Measurements from ENCODE around the gene ZC3H15.
"Not testable (repeated sequence)": the region's sequence is repeated elsewhere in the genome, so short reads cannot be mapped to it uniquely, and the experiment has no call there.

The ZC3H15 gene

DNA sequence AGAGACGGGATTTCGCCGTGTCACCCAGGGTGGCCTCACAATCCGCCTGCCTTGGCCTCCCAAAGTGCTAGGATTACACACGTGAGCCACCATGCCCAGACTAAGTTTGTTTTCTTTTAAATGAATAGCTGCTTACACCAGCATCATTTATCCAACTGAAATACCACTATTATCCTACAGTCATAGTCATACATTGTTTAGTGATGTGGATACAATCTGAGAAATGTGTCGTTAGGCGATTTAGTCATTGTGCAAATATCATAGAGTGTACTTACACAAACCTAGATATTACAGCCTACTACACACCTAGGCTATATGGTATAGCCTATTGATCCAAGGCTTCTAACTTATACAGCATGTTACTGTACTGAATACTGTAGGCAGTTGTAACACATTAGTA, 10.3 kb downstream of the ZC3H15 start:
- DNase-seq = no peak

GRCh38 chr2:186497928-186498327, 11.9 kb downstream of the ZC3H15 start:
- DNase-seq = no peak

DNA sequence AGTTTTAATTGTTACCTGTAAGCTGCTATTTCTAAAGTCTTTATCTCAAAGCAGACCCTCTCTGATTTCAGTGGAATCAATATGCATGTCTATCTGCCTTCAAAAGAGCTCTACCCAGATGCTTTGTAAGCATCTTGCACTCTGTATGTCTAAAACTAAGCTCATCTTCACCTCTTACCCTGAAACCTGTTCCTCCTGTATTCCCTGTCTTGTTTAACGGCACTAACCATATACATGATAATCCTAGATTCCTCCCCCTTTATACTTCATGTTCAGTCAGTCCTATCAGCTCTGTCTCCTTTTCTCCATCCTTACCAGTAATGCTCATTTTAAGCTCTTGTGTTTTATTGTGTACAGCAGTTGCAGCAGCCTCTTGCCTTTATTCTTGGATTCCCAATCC, 12.8 kb downstream of the ZC3H15 start:
- DNase-seq = no peak

DNA sequence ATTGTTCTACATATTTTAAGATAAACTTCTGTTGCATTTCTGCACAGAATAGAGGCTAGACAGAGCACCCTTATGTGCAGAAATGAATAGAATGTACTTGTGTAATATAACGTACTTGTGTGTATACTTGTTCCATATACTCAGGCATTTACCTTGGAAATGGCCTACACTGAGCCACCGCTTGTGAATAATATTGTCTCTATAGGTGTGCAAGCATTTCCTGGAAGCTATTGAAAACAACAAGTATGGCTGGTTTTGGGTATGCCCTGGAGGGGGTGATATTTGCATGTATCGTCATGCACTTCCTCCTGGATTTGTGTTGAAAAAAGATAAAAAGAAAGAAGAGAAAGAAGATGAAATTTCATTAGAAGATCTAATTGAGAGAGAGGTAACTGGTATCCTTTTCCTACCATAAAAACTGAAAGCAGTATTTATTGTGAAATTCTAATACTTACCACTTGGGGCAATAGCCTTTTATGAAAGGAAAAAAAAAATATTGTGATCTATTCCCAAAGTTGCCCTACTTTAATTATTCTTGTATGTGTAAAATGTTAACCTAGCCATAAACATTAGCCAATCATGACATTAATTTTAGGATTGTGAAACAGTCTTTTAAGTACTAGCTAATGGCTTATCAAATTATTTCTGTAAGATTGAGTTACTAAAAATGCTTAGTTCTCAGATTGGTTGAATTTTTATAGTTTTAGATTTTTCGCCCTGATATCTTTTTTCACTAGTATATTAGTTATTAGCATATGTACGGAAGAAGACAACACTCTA, 18.0 kb downstream of the ZC3H15 start:
- DNase-seq = no peak

GRCh38 chr2:186508263-186508662, 22.2 kb downstream of the ZC3H15 start:
- DNase-seq = no peak

GRCh38 chr2:186515376-186515775, 29.3 kb downstream of the ZC3H15 start:
- DNase-seq = no peak

- no peak for DNase-seq
These were observed 30.3 kb downstream of the ZC3H15 start for GRCh38 chr2:186516396-186516795.

- no peak for DNase-seq
These were observed 31.0 kb downstream of the ZC3H15 start for GRCh38 chr2:186517090-186517489.

GRCh38 chr2:186518291-186518690, 32.2 kb downstream of the ZC3H15 start:
- DNase-seq = no peak

DNA sequence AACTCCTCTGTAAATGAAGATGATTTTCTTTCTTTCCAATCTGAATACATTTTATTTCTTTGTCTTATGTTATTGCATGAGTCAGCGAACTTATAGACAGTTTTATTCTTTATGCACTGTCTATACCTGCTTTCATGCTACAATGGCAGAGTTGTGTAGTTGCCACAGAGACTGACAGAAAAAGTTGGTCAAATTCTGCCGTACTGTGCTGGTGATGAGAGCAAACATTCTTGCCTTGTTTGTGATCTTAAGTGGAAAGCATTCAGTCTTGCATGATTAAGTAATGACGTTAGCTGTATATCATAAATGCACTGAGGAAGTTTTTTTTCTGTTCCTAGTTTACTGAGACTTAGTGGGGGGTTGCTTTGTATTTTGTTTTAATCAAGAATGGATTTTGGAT, 32.9 kb downstream of the ZC3H15 start:
- DNase-seq = no peak

- DNase-seq = not testable (repeated sequence)
These were observed 35.6 kb downstream of the ZC3H15 start for GRCh38 chr2:186521570-186522153.

DNA sequence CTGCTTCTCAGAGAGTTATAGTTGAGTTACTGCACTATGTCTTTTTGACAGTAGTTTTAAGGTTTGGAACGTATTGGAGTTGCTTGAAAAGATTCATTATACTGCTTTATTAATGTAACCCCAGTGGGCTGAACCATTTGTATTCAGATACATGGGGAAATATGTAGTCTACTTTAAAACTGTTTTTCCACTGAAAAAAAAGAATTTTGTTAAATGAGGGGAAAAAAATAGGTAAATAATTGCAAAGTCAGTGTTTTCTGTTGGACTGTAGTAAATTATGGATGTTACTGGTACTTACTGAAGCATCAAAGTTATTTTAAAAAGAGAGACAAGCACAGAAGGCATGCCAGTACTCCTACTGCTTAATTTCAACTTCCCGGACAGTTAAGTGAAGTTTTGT, 36.4 kb downstream of the ZC3H15 start:
- no peak for DNase-seq

DNA sequence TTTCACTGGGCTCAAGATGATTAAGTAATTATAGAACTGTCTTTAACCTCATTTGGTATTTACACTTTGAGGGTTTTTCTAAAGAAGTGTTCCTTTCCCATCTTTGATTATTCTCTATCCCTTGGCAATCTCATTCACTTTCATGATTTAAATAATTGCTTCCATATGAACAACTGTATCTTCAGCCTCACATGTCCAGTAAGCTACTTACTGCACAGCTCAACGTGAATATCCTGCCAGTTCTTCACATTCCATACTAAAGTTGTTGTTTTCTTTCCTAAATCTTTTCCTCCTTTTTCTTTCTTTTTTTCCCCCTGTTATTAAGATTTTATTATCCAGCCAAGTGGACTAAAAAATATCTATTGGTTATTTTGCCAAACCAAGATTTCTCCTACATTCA, 37.7 kb downstream of the ZC3H15 start:
- DNase-seq = no peak

GRCh38 chr2:186526281-186526680, 40.2 kb downstream of the ZC3H15 start:
- DNase-seq = no peak

DNA sequence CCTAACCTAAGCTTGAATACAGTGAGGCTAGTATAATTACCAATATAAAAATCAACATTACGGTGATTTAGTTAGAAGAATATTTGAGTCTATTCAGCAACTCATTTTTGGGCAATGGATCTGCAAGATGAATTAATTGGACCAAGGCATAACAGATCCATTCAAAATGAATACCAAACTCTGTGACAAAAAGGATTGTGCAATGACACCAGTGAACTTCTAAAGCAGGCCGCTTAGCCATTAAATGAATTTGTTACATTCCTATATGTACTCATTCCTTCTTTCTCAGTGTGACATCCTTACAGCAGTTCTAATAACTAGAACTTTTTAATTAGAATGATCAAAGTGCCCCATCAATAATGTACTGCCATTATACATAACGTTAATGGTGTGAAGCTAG, 44.3 kb downstream of the ZC3H15 start:
- no peak for DNase-seq

DNA sequence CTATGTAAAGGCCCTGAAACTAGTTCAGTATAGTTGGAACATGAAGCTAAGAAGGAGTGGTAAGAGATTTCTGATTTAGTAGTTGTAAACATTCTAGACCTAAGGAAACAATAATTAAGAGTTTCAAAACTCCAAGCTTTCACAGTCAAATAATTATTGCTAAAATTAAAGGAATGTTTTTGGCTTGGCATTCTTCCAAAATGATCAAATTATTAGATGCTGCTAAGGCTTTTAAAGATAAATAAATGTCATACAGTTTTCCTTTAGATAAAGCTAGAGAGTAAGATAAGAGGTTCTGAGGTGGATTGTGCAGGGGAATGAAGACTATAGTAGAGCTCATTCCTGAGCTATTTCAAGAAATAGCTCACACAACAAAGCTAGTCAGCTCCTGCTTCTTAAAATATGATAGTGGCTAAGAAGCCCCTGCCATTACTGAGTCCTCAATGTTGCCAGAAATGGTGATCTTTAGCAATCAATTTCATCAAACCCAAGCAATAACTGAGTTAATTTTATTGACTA, 45.3 kb downstream of the ZC3H15 start:
- no peak for DNase-seq

DNA sequence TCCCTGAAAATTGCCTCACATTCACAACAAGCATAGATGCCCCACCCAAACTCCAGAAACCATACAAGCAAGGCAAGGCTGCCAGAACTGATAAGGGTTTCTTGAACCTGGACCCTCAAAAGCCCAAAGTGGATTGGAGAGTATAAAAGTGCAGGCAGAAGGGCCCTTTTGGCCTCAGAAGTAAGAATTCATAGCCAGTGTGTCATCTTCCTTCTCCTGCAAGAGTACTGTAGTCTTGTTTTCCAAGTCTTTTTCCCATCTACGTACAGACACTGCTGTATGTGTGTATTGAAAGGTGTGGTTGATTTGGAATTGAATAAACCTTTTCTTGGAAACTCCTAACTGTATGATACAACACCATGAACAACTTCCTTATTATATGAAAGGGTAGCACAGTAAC, 46.8 kb downstream of the ZC3H15 start:
- DNase-seq = no peak

GRCh38 chr2:186533717-186534116, 47.7 kb downstream of the ZC3H15 start:
- DNase-seq = no peak

DNA sequence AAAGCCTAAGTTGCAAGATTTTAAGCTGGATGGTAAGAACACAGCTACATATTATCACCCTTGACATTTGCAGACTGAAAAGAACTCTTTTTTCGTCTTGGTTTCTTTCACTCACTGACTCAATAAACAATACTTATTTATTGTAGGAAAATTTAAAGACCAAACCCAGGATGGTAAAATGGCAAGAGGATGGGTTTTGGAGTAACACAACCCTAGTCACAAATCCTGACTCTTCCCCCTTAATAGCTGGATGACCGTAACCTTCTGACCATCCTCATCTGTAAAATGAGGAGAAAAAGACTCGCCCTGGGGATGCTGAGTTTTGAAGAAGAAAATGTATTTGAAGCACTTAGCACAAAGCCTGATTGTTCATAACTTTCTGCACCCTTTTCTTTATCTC, 48.3 kb downstream of the ZC3H15 start:
- DNase-seq = no peak

- DNase-seq = no peak
These were observed 49.8 kb downstream of the ZC3H15 start for GRCh38 chr2:186535861-186536260.

GRCh38 chr2:186537019-186537418, 51.0 kb downstream of the ZC3H15 start:
- no peak for DNase-seq

DNA sequence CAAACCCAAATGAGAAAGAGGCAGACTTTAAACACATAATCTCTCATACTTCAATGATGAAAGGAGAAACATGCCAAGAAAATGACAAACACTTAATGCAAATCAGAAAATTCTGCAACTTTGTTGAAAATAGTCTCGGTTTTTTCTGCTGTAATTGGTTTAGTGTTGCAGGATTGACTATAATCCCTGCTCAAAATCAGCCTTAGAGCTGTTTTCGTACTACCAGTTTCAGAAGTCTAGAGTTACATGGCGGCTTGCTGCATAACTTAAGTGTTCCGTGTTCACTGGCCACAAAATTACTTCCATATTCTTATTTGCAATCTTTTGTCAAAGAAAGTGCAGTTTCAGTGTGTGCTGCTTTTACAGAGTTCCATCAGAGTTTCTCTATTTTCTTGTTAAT, 54.9 kb downstream of the ZC3H15 start:
- no peak for DNase-seq

GRCh38 chr2:186542002-186542401, 55.9 kb downstream of the ZC3H15 start:
- no peak for DNase-seq

- DNase-seq = no peak
These were observed 57.6 kb downstream of the ZC3H15 start for GRCh38 chr2:186543561-186544131.
